IPS-18c (cell line): ENCODE measurements around the gene MACROD2.
"Not testable (repeated sequence)": the region's sequence is repeated elsewhere in the genome, so short reads cannot be mapped to it uniquely, and the experiment has no call there.

ENCODE experiments used
- H3K4me3 ChIP-seq: 2 replicates; pipeline ENCODE4 v1.7.0; 2013; ENCODE audit warnings: low read depth, mild to moderate bottlenecking, low read length, moderate library complexity; ENCODE audit not compliant: insufficient read depth
- H3K9me3 ChIP-seq: one replicate; pipeline ENCODE4 v1.6.1; 2013; ENCODE audit warnings: mild to moderate bottlenecking, low read length, moderate library complexity; ENCODE audit not compliant: control insufficient read depth, insufficient read depth

The MACROD2 gene

DNA sequence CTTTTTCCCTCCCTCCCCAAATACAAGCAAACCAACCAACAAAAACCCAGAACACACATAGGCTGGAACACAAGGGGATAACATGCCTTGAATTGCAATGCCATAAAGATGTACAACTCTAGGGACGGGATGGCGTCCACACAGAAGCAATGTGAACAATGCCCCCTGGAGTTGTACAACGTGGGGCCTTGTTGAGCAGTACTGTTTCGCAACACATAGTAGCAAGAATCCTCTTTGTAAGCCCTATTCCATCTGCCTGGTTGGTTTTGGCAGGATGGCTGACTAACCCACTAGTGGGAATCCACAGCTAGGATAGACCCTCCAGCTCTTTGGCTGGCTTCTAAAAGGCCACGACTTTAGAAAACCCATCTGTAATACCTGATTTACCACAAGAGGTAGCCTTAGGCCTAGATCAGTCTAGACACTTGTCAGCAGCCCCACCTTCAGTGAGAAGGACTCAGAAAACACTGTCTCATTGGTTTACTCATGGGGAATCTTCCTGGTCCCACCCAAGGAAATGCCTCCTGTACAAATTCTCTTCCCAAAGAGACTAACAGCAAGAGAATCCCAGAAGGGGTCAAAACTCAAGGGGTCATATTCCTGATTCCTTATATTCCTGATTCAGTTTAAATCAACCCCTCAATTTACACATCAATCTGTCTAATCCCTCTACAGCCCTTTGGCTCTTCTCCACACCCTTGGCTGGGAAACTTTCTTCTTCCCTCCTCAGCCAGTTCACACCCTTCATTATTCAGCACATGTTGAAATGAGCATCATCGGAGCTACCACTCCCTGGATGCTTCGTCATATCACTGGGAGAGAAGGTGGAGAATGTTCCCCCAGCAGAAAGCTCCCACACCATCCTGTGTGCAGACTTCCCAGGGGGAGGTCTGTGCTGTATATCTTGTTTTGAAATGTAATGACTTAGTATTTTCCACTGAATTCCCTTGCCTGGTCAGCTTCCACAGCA, 964.5 kb downstream of the MACROD2 start:
- Histone ChIP-seq H3K4me3 (no peak overlapping the region), H3K9me3 (no peaks in the 10 kb centered on the region)

DNA sequence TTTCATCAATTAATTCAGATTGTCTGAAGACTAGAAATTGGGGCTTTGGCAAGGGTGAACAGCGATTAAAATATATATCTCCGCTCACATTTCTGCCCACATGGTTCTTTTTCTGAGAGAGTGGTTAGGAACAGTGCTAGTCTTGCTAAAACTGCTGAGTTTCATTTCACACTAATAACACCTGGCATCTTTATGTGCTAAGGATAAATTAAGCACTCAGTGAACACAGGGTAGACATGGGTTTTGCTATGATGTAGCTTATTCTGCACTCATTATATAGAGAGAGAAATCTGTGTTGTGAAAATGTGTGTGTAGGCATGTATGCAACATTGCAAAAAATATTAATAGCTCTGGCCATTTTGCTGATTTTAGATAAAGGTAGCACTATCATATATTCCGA, 965.5 kb downstream of the MACROD2 start:
- Histone ChIP-seq H3K4me3 (no peak overlapping the region), H3K9me3 (no peaks in the 10 kb centered on the region)

DNA sequence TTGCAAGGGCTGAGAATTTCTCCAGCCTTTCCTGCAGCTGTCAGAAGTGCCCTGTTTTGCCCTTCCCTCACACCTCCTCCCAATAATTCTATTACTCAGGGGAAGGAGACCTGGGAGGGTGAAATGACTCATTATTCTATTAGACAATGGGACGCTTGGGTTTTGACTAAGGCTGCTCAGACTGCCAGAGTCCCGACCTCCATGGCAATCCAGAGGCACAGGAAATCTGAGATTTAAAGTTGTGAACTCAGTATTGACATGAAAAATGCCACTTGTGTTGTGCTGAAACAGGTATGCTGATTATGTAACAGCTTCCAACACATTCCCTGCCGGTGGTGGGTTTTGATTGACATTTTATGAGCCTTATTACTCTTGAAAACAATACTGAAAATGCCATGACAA, 967.9 kb downstream of the MACROD2 start:
- Histone ChIP-seq H3K9me3 (no peaks in the 10 kb centered on the region), H3K4me3 (no peak overlapping the region)

DNA sequence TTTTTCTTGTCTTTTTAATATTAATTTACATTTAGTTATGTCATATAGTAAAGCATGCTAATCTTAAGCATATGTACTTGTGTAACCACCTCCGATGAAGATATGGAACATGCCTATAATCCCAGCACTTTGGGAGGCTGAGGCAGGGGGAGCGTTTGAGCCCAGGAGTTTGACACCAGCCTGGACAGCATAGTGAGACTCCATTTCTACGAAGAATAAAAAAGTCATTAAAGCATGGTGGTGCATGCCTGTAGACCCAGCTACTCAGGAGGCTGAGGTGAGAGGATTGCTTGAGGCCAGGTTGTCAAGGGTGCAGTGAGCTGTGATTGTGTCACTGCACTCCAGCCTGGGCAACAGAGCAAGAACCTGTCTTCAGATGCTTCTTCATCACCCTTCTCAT, 970.9 kb downstream of the MACROD2 start:
- Histone ChIP-seq H3K4me3 (no peak overlapping the region), H3K9me3 (no peaks in the 10 kb centered on the region)

DNA sequence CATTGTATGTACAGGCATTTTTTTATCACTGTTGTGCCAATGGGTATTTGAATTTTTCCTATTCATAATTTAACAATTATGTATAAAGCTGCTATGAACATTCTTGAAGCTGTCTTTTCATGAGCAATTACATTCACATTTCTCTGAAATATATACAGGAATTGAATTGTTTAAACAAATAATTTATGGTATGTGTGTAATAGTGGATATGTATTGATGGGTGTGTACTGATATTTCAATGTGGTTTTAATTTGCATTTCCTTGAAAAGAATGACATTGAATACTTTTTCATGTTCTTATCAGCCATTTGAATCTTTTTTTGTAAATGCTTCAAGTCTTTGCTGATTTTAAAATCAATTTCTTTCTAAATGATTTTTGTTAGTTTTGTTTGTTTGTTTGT, 971.5 kb downstream of the MACROD2 start:
- Histone ChIP-seq H3K9me3 (no peaks in the 10 kb centered on the region), H3K4me3 (no peak overlapping the region)

DNA sequence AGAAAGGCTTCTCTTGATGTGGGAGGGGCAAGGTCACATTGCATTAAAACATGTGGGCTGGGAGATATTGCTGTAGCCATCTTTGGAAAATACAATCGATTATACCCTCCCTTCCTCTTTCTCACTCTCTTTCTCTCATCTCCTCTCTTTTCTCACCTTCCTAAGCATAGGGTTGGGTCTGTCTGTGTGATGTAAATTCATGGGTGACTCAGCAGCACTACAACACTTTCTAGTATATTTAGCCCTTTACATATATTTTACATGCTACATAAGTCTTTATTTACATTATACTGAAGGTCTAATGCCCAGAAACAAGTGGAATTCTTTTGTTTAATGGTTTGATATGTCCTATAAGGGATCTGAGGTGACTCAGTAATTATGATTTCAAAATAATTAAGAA, 976.9 kb downstream of the MACROD2 start:
- Histone ChIP-seq H3K9me3 (no peaks in the 10 kb centered on the region), H3K4me3 (no peak overlapping the region)

DNA sequence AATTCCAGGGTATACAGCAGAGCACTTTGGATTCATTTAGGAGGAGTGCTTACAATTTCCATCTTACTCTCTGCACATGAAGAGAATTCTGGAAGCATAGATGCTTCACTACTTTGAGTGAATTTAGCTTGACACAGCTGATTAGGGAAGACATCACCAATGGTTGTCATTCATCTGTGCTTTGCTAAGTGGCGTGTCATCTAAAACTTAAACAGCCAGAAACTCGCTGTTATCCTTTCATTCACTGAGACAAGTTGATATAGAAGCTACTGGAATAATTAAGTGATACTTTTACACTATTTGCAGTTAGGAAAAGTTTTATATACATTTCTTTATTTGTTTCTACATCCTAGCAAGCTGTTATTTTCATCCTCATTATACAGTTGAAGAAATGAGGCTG, 977.4 kb downstream of the MACROD2 start:
- Histone ChIP-seq H3K9me3 (no peaks in the 10 kb centered on the region), H3K4me3 (no peak overlapping the region)

DNA sequence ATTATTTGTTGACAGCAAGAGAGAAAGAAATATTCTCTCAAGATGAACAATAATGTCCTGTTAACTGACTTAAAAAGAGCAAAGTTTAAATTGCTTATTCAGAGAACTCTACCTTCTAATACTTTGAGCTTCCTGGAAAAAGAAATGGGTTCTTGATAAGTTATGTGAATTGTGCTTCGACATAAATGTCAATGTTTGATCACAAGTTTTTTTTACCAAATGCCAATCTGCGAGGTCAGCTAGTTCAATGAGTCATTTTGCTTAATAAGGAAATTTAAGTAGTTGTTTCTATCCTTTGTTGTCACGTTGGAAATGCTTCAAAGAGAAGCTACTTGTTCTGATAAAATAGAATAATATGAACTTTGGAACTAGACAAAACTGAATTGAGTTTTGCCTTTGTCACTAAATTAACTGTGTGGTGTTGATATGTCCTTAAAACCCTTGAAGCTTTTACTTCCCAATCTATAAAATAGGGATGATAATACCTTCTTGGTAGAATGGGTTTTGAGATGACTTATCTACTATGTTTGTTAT, 984.2 kb downstream of the MACROD2 start:
- H3K9me3 ChIP-seq = peaks cover 3% of the 10 kb centered on the region
- no peak overlapping the region for H3K4me3 ChIP-seq

DNA sequence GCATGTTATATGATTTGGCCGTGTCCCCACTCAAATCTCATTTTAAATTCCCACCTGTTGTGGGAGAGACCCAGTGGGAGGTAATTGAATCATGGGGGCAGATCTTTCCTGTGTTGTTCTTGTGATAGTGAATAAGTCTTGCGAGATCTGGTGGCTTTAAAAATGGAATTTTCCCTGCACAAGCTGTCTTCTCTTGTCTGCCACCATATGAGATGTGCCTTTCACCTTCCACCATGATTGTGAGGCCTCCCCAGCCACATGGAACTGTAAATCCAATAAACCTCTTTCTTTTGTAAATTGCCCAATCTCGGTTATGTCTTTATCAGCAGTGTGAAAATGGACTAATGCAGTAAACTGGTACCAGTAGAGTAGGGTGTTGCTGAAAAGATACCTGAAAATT, 986.2 kb downstream of the MACROD2 start:
- H3K9me3 ChIP-seq, H3K4me3 ChIP-seq: not testable (repeated sequence)

DNA sequence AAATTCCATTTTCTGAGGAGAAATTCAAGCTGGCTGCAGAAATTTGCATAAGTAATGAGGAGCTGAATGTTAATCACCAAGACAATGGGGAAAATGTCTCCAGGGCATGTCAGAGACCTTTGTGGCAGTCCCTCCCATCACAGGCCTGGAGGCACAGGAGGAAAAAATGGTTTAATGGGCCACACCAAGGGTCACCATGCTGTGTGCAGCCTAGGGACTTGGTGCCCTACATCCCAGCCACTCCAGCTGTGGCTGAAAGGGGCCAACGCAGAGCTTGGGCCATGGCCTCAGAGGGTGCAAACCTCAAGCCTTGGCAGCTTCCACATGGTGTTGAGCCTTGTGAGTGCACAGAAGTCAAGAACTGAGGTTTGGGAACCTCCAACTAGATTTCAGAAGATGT, 987.0 kb downstream of the MACROD2 start:
- H3K4me3 ChIP-seq, H3K9me3 ChIP-seq: not testable (repeated sequence)

DNA sequence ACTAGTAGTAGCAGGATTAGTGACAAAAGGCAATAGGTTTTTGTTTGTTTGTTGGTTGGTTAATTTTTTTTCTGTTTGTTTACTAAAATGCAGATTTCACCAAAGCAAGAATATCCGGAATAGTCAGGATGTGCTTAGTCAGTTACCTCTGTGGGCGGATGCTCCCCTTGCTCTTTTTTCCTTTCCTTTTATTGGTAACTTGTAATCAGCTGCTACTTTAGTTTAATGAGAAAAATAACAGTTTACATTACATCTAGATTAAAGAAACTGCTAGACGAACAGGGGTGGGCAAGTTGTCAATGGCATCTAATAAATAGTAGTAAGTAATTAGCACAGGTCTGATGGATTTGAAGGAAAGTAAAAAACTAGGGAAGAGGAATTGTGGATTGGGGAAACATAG, 989.0 kb downstream of the MACROD2 start:
- no peak overlapping the region for H3K4me3 ChIP-seq
- H3K9me3 ChIP-seq = peaks cover 3% of the 10 kb centered on the region

DNA sequence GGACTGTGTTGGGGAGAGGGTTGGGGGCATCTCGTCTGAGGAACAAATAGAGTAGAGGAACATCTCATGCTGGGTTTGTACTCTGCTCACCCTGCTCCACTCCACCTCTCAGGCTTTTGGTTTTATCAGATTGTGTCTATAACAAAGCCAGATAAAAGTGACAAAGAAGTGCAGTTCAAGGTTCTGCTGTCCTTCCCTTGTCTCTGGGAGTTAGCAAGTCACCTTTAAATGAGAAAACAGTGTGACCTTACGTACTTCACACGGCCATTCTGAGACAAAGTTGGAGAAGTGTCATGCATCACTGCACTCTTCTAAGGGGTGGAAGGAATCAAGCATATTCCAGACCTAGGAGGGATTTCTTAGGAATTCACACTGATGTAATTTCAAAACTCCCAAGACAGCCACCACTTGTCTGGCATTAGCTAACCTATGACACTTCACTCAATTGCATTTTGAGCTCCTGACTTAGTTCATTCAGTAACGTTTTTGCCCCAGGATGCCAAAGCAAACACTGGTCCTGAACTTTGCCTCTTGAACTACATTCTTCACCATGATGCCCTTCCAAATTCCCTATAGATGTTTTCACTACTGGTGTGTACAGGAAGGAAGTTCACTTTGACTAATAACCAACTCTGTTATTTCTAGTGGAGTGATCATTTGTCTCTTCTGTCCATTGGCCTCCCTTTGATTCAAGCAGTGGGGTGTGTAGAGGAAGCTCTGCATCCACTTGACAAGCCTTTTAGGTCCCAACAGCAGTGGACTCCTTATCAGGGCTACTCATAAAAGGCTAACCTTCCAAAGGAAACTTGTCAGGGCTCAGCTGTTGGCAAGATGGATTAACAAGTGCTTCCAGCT, 989.7 kb downstream of the MACROD2 start:
- Histone ChIP-seq H3K9me3 (peaks cover 3% of the 10 kb centered on the region), H3K4me3 (no peak overlapping the region)

DNA sequence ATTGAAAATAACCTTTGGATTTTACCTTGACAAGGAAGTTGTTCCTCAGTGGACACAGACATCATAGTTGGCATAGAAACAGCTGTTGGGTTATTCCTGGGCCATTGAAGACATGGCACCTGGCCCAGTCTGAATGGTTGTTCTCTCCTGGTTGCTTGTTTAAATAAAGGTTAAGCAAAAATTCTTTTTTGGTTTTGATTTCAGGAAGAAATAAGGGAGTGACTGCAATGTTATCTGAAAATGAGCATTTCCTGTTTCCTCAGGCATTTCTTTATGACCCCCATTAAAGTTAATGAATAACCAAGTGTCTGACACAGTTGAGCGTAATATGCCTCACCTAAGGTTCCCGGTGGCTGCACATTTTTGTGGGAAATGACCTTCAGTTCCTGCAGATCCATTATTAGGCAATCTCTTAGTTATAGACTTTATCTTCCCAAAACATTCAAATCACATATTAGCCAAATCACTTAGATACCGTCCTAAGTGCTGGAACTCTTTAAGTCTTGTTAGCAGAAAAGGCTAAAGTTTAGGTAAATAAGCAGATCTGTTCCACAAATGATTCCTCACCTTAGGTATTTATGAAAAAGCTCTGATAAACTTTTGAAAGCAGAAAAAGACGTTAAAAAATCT, 990.8 kb downstream of the MACROD2 start:
- Histone ChIP-seq H3K9me3 (peaks cover 3% of the 10 kb centered on the region), H3K4me3 (no peak overlapping the region)

DNA sequence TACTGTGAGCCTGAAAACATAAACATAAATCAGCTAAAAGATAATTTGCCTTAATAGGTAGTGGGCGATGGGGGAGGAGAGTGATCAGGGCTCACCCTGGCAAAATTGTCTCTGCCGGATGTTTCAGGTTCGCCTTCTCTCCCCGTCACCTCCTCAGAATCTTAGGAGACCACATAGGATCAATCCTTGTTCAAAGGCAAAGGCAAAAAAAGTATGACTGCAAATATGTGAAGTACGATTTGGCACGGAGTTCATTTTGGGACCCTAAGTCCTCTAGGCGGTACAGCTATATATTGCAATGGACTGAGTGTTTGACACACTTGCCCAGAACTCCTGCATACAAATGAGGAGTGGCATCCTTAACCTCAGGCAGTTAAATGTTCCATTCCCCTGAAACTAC, 991.3 kb downstream of the MACROD2 start:
- H3K4me3 ChIP-seq = no peak overlapping the region

DNA sequence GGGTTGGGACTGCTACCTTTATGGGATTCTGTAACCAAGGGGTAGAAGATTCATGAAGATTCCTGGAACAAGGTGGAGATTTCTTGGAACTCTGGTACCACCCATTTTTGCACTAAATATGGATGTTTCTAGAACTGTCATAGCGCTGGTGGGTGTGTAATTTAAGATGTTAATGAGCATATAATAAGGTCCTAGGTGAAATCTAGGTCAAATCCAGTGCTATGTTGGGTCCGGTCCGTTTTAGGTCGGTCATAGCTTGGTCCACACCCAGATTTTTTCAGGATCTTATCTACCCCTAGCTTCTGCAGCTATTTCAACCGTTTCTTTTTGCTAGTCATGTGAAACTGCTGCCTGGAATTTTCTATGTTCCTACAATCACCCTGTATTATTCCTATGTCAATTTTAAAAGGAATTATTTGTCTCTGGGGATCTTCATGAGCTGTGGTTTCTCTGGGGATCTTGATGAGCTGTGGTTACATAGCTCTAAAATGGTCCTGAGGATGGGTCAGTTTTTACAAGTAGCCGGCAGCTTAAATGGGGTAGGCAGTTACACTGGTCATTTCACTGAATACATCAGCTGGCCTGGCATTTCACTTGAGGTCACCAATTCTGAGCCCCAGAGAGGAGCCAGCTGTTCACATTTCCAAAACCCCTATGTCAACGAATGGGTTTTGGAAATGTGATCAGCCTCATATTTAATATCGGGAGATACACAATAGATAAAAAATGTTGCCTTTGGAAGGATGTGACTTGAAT, 994.4 kb downstream of the MACROD2 start:
- Histone ChIP-seq H3K9me3 (no peaks in the 10 kb centered on the region), H3K4me3 (no peak overlapping the region)

More for the DNA sequence above, 991.3 kb downstream of the MACROD2 start:
- H3K9me3 ChIP-seq = peaks cover 3% of the 10 kb centered on the region

DNA sequence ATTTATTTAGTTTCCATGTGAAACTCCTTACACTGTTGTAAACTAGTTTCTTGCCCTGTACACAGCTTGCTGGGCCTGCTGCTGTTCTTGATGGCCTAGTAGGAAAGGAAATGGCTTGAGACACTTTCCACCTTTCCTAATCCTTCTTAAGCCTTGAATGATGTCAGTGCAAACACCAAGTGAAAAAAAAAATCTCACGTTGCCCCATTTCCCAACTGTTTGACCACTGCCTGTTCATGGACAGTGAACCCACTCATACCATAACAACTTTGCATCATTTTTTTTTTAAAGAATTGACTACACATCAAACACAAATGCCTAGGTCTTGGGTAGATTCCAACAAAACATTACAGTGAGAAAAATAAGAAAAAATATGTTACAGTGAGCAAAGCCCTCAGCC, 995.7 kb downstream of the MACROD2 start:
- Histone ChIP-seq H3K4me3 (no peak overlapping the region), H3K9me3 (no peaks in the 10 kb centered on the region)

DNA sequence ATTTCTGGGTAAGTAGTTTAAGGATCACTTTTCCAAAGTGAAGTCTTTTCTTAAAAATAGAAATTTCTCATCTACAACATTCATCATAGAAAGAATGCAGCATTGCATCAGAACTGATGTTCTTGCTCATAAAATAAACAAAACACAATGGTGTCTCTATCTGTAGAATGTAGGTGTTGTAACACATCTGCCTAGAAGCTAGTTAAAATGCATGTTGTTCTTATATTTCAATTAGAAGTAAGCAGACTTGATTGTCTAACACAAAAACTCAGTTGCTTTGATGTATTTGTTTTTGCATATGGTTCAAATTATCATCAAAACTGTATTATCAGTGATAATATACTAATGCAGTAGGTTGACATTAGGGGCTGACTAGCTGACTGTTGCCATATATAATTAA, 996.8 kb downstream of the MACROD2 start:
- H3K9me3 ChIP-seq = no peaks in the 10 kb centered on the region
- H3K4me3 ChIP-seq = no peak overlapping the region
